IPS-NIHi7 (cell line): Measurements from ENCODE around the gene ZFAND3.
"Not testable (repeated sequence)": the region's sequence is repeated elsewhere in the genome, so short reads cannot be mapped to it uniquely, and the experiment has no call there.

Source experiments
- DNase-seq: peaks from one replicate; pipeline ENCODE4 v3.0.0; 2012; ENCODE audit warnings: mixed read lengths; ENCODE audit errors: extremely low spot score

The ZFAND3 gene

DNA sequence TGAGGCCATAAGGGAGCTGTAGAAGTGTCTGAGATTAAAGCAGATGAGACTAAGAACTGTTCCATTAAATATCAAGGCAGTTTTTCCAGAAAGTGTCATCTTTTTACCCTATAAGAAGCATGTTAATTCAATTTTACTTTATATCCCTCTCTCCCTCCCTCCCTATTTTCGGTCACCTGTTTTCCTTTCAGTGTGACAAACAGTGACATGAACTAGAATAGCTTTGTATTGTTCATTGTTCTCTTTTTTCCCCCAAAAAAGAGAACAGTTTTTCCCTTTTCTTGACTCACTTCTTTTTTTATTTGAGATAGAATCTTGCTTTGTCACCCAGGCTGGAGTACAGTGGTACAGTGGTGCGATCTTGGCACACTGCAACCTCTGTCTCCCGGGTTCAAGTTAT is 269.3 kb downstream of the ZFAND3 start:
- DNase-seq, result no peak

DNA sequence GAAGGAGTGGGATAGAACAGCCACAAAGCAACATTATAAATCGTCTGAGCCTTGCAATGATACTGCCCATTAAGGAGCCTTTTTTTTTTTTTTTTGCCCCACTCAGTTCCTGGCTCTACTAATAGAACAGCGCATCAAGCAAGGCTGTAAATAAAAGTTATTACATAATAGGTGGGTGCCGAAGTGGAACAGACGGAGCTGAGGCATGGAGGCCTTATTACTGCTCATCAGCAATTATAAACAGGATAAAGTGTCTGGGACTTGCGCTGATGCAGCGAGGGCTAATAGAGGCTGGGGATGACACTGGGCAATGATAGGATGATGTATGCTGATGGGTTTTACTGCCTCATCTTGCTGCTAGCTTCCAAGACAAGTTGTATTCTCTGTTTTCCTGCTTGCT is 272.1 kb downstream of the ZFAND3 start:
- DNase-seq, result no peak

DNA sequence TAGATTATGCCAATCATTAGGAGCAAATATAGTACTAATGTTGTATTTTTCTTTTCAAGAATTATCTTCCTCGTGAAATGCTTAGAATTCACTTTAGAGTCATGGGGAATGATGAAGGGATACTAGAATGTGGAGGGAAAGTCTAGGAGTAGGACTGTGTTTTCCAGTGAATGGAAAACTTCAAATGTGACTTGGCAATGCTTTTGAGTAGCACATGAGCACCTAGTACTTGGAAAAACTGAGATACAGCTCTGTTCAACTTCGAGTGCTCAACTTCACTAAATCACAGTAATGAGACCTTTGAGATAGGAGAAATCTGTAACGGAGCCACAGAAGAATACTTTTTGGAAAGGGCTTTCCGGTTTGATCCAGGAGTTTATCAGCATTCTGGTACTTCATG is 272.9 kb downstream of the ZFAND3 start:
- DNase-seq, result no peak

DNA sequence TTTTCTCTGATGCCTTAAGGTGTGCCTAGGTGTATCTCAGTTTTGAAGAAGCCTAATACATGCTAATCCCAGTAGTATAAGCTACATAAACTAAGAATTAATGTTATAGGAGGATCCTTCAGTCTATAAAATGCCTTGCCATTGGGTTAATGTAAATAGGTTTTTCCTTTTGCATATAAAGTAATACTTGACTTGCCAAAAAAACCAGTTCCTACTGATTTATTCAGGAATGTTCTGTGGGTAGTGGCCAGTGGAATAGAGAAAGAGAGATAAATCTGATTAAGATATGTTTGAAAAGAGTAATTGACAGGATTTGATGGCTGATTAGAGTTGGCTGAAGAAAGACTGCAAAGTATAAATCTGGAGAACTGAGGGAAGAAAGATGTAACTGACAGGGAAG is 273.4 kb downstream of the ZFAND3 start:
- DNase-seq, result no peak

DNA sequence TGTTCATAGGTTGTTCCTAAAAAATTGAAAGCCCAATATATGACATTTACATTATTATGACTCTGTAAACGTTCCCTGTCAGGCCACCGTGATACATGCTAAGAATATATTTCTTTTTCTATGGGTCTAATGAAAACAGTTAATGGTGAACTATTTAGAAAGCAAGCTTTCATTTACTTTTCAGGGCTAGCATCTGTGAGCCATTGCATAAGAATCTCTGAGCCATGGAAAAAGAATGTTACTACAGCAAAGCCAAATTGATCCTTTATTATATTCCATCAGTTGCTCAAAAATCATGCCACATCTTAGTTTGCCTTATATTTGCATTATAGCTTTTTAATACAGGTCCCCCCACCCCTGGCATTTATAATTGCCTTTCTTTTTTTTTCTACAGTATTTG is 275.5 kb downstream of the ZFAND3 start:
- DNase-seq, result no peak

DNA sequence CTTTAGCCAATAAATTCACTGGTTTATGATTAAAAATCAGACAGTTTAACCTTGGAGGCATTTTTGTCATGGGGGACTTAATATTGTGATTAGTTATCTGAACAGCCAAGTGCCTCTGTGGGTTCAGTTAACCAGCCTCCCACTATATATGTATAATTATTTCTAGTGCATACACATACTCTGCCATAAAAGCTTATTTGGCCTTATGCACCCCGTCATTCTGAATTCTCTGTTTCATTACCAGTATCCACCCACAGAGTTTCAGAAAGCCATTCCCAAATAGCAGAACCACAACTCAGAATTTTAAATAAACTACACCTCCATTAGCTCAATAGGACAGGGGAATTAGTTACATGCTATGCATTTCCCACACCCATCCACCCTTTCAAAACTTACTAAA is 279.7 kb downstream of the ZFAND3 start:
- no peak for DNase-seq

DNA sequence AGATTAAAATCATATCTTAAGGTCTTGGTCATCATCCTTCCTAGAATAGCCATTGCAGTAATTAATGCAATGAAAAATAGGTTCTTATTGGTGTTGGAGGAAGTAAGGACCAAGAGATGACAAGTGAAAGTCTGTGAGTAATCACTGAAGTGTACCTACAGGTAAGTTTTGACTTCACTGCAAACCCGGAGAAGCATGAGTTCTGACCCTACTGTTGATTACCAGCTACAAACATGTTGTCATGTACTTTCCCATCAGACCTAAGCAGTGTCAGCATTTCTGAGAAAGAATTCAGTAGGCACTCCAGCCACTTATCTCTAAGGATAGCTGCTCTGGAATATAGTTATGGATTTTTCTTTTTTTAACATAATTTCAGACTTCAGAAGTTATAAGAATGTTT is 280.9 kb downstream of the ZFAND3 start:
- no peak for DNase-seq

DNA sequence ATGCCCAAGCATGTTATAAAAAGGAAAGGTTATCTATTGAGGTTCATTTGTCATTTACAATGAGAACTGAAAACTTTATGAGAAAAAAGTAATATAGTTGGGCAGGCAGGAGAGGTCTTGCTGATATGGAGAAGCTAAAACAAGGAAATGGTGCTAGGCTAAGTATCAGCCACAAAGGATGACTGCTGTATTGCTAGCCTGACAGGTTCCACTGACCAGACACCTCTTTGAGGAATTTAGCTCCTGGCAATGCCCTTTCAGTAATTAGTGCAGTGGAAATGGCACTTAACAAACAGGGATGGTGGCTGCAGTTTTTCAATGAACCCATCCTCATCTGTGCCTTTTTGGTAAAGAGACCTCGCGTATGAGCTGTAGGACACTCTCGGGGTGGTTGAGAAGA is 284.4 kb downstream of the ZFAND3 start:
- no peak for DNase-seq

DNA sequence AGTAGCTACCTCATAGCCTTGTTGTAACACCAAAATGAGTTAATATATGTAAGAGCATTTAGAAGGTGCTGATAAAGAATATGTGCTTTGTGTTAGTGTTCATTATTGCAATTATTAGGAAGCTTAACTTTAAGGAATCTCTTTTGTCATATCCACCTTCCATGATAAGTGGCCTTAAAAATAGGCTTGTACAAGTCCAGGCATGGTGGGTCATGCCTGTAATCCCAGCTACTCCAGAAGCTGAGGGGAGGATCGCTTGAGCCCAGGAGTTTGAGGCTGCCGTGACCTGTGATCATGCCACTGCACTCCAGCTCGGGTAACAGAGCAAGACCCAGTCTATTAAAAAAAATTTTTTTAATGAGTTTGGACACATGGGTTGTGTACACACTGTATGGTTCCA is 285.5 kb downstream of the ZFAND3 start:
- DNase-seq, result no peak

DNA sequence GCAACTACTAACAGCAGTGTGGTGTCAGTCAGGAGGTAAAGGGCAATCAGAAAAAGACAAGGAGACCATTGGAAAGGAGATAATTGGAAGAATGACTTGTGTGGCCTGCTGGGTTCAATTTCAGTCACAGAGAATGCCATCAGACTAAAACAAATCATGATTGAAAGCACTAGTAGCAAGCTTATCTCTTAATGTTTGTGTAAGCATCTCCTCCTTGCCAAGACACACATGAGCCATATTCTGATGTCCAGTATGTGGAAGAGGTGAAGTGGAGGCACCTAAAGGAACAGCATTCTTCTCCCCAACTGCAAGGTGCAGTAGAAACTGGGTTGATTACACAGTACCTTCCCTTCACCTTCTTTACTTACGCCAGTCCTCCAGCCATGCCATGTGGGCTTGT is 287.5 kb downstream of the ZFAND3 start:
- no peak for DNase-seq

DNA sequence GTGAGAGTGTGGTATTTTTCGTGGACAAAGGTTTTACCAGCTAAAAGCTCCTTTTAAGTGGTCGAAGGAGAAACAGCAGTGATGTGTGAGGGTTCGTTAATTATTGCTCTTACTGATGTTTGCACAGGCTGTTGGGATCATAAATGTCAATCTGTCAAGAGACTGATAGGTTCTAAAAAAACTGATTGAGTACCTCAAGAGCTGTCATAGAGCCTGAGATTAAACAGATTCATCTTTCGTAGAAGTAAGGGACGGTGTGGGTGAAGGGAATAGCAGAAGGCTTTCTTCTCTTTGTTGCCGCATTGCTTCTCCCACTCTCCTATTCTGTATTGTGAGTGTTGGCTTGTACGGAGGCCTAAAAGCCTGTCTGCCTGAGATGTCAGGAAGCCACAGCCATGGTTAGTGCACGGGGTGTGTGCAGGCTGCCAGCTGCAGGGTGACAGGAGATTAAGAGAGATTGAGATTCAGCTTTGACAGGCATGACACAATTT is 291.0 kb downstream of the ZFAND3 start:
- DNase-seq, result no peak

DNA sequence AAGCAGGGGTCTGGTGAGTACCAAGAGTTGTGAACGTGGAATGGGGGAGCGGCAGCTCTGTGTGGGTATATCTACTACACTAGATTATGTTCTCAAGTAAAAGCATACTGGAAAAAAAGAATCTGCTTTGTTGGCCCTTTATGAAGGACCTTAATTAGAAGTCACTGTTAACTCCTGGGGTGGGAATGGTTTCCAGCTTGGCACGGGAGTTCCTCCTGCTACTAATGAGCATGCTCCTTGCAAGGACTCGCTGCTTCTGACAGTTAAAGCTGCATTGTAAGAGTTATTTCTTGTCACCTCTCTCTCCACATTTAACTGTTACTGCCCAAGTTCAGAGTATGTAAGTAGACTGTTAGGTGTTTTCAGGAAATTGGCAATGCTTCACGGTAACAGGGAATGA is 292.7 kb downstream of the ZFAND3 start:
- no peak for DNase-seq

DNA sequence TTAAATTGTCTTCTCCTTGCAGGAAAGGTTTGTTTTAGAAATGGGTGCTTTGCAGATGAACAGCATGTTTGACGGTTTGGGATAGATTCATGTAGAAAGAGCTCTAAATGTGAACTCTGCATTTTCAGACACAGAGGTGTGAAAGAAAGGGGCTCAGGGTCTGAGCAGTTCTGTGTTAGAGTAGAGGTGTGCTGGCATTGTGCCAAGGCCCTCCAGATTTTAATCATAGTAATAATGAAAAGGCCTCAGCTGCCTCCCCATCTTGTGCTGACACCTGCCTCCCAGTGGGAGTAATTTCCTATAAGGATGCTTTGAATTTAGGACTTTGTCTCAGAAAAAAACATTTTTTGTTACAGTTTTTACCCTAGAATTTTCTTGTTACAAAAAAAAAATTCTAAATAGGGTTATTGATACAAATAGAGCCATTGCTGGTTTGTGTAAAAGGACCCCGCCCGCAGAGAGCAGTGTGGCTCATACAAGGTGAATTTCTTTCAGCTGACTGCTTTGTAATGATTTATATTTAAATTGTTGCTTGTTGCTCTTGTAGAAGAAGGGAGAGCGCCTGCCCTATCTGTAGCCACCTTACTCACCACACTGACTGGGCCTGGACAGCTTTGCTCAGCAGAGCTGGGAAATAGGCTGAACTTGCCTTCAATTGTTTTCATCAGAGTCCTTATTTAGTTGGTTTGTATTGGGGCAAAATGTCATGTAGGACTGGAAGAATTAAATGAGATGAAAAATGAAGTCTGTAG is 294.5 kb downstream of the ZFAND3 start:
- no peak for DNase-seq

DNA sequence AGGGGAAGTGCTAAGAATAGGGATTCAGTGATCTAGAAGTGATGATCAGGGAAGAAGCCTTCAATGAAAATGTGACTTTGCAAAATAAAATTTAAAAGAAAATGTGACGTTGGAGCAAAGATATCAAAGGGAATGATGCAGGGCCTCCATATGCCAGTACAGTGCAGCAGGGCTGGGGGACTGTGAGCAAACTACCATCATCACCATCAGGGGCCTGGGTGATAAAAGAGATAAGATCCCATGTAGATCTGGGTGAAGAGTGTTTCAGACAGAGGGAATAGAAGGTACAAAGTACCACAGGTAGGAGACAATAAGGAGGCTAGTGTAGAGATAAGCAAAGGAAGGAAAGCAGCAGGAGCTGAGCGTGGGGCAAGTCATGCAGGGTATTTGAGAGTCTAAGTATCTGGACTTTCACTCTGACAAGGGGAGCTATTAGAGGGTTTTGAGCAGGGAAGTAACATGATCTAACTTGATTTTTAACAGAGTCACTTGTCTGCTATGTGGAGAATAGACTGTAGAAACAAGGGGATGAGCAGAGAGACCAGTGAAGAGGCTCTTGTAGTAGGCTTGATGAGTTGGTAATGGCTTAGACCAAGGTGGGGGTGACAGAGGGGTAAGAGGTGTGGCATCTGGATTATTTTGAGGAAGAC is 295.6 kb downstream of the ZFAND3 start:
- no peak for DNase-seq

DNA sequence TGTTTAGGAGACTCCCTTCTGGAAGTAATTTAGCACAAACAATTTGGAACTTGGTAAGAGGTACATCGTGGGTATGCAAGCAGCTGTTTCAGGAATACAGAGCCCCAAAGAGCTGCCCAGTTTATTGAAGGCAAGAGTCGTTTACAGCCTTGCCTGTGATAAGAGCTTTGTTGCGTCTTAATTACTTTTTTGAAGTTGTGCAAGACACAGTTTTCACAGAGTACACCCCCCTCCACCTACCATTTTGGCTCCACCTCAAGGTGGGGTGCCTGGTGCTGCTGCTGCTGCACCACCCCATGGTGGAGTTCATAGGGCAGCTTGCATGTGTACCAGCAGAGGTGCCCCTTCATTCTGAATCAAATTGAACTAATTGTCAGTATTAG is 296.1 kb downstream of the ZFAND3 start:
- DNase-seq, result no peak

DNA sequence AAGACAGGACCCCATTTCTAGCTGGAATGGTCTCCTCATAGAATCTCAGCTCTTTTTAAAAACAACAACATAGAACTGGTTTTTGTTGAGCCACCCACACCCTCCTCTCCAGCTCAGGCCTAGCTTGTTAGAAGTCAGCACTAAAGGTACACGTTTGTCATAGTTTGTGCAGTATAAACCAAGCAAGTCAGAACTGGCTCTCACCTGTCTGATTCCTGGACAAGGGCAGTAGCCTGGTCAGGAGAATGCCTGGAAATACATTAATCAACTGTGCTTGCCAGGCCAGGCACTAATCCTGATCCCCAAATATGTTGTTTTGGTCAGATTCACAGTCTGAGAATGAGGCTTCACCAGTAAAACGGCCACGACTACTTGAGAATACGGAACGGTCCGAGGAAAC is 296.7 kb downstream of the ZFAND3 start:
- no peak for DNase-seq

DNA sequence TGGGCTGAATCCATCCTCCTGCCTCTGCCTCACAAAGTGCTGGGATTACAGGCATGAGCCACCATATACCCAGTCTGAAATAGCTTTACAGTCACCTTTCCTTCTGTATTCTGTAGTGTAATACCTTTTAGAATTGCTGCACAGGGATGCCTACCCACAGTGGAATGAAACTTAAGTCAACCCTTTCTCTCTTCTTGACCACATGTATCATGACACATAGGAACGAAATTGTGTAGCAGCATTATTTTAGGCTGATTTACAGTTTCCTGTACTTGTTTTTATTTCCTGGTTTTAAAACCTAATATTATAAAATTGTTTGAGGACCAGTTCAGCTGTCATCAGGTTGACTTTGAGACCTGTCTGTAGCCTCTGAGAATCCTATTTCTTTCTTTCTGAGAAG is 297.8 kb downstream of the ZFAND3 start:
- DNase-seq, result no peak

DNA sequence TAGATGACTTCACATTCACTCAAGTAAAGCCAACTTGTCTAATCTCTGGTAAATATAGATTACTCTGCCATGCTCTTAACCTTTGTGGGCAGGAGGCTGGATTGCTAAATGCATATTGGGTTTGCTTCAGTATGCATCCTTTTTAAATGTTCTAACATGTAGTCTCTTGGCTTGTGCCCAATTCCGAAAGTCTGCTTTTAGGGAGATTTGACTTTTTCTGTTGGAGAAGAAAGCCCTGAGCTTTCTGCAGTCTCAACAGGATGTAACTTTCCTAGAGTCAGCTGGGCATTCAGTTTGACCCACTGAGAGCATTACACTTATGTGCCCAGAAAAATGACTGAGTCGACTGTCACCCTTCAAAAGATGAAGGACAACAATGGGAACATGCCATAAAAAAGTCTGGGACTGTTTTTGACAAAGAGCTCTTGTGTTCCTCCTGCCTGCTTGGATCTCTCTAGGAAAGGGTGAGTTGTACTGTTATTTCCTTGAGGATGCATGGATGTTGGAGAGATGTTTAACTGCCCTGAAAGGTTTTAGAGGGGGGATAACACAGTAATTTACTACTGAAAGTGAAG is 299.4 kb downstream of the ZFAND3 start:
- DNase-seq, result no peak

DNA sequence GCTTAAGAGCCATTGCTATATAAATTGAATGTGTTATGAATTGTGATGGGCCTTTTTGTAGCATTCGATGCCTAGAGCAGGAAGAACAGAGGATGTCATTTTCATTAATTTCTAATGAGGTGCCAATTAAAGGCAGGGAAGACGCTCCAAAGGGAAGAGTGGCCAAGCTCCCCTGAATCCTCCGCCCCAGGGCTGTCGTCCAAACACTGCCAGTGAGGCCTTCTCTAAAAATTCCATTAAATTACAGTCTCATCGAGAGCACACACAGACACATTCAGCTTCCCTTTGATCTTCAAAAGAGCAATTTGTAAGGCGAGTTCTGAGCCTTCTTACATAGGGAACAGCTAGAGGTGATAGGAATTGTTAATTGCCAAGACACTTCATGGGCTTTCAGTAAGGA is 300.0 kb downstream of the ZFAND3 start:
- DNase-seq, result no peak

DNA sequence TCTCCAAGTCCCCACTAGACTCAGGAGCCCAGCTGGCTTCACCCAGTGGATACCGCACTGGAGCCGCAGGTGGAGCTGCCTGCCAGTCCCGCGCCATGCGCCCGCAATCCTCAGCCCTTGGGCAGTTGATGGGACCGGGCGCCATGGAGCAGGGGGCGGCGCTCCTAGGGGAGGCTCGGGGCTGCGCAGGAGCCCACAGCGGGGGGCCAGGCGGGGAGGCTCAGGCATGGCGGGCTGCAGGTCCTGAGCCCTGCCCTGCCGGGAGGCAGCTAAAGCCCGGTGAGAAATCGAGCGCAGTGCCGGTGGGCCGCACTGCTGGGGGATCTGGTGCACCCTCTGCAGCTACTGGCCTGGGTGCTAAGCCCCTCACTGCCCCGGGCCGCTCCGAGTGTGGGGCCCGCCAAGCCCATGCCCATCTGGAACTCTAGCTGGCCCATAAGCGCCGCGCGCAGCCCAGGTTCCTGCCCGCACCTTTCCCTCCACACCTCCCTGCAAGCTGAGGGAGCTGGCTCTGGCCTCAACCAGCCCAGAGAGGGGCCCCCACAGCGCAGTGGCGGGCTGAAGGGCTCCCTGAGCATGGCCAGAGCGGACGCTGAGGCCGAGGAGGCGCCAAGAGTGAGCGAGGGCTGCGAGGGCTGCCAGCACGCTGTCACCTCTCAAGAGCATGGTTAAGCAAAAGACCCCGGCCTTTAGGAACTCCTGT is 304.8 kb downstream of the ZFAND3 start:
- DNase-seq, result not testable (repeated sequence)

DNA sequence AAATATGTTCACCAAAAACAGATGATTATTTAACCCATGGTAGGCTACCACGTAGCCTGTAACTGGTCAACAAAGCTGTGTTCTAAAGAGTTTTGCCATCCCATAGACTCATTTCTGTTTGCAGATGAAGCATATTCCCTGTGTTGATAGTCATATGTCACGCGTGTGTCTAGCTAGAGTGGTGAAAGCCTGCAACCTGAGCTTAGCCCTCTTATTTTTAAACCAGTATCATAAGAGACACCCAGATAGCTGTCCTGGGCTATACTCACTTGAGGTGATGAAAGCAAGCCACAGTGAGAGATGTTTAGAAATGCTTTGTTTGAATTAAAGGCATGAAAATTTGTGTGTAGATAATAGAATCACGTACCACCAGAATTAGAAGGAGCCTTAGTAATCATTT is 307.8 kb downstream of the ZFAND3 start:
- DNase-seq, result no peak

DNA sequence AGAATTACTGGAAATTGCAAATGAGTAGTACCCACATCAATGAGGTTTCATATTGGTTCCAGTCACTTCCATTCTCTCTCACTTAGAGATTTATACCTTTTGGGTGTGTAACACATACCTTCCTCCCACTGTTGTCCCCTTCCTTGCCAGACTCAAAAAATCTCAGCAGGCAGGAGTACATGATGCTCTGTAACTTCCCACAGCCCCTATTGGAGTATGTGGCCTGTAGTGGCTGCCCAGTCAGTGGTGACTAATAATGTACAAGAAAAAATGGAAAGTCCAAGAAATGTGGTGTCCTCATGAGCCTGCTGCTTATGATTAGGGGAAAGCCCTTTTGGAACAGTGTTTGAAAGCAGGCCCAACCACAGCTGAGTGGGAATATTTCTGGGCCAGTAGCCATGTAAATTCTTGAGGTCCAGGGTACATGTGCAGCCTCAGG is 312.0 kb downstream of the ZFAND3 start:
- no peak for DNase-seq
